K562 (cell line): ENCODE measurements around the gene TMEM126A. TPM values are rescaled to one million over a fixed set of nuclear protein-coding genes. Genes with fewer than 3 reads are reported as not detected.
A peak's percentile ranks its signal among the peaks of the same experiment; 100 is the strongest.

ENCODE experiments used
- ATAC-seq: fragments of 200-7000 bp; cut with Tn5 transposase; 3 replicates; pipeline ENCODE4 v1.9.1; 2020; ENCODE audit warnings: moderate library complexity
- BruUV-seq: library from RNA; stranded (reverse); fragments of 400-500 nt; replicated peaks from 2 replicates; lab custom pipeline; 2021; lab: Mats Ljungman, UMichigan
- CTCF ChIA-PET: fragments of 300-600 bp; formaldehyde crosslinking; extraction: SDS; loops from one replicate; lab custom pipeline; 2021; ENCODE audit warnings: low intra/inter-chr PET ratio; lab: Yijun Ruan, JAX
- POLR2A ChIA-PET: fragments of 300-600, 350-650 bp; sonication (Branson Sonifier 250); formaldehyde crosslinking; extraction: SDS; loops from one replicate; lab custom pipeline; 2021; ENCODE audit warnings: antibody characterized with exemption, inconsistent platforms; lab: Yijun Ruan, JAX
- DNase-seq, 4 experiments: peaks; one replicate each; pipeline versions ENCODE4 v3.0.0 to v3.0.0-alpha.2; 2011 to 2018; ENCODE audit warnings: low spot score in 3 of 4, mixed read lengths in 3 of 4; ENCODE audit errors: extremely low read depth in 1 of 4
- FAIRE-seq: peaks from 2 replicates; lab custom pipeline; 2011; peaks lifted over from hg19 to GRCh38; lab: Jason Lieb, UNC
- H2AFZ ChIP-seq: 2 replicates; pipeline ENCODE4 v1.6.0; 2011; ENCODE audit warnings: low read depth, low read length, control low read depth, inconsistent platforms
- H3K27ac ChIP-seq: fragments of 200-600 bp; 3 replicates; pipeline ENCODE4 v1.8.0; 2011; ENCODE audit warnings: low read depth, mild to moderate bottlenecking, control low read depth, inconsistent platforms, low read length, moderate library complexity, mixed read lengths; ENCODE audit errors: extremely low read depth
- H3K27me3 ChIP-seq, 2 experiments: fragments of 300-600 bp in 1 of 2; 2 replicates in 1 of 2; 3 replicates in 1 of 2; pipeline versions ENCODE4 v1.6.0 to v1.8.0; 2011; ENCODE audit warnings: inconsistent platforms in 2 of 2, low read length in 2 of 2, mild to moderate bottlenecking in 1 of 2, mixed read lengths in 1 of 2, moderate library complexity in 1 of 2; ENCODE audit not compliant: control insufficient read depth in 2 of 2, insufficient read depth in 2 of 2
- H3K36me3 ChIP-seq: fragments of 300-600 bp; 3 replicates; pipeline ENCODE4 v1.8.0; 2011; ENCODE audit warnings: mild to moderate bottlenecking, low read length, inconsistent platforms; ENCODE audit not compliant: control insufficient read depth, insufficient read depth
- H3K4me1 ChIP-seq, 2 experiments: fragments of 200-600 bp in 1 of 2; replicated peaks in 1 of 2; 2 replicates in 1 of 2; 3 replicates in 1 of 2; pipeline versions ENCODE4 v1.5.1 to v1.8.0; 2011; ENCODE audit warnings: inconsistent platforms in 2 of 2, low read length in 2 of 2, mild to moderate bottlenecking in 1 of 2, mixed read lengths in 1 of 2, moderate library complexity in 1 of 2; ENCODE audit not compliant: control insufficient read depth in 2 of 2, insufficient read depth in 2 of 2
- H3K4me2 ChIP-seq: 2 replicates; pipeline ENCODE4 v1.6.1; 2011; ENCODE audit warnings: low read length, control low read depth, inconsistent platforms, mixed read lengths; ENCODE audit not compliant: insufficient read depth
- H3K4me3 ChIP-seq: fragments of 200-600 bp; sonication (generic), shearing (Covaris generic); 2 replicates; pipeline ENCODE4 v1.5.1; 2016; ENCODE audit warnings: control low read depth, inconsistent platforms
- H3K79me2 ChIP-seq: fragments of 200-600 bp; 3 replicates; pipeline ENCODE4 v1.8.0; 2011; ENCODE audit warnings: low read length, inconsistent platforms; ENCODE audit not compliant: control insufficient read depth, insufficient read depth
- H3K9ac ChIP-seq, 2 experiments: 2 replicates each; pipeline versions ENCODE4 v1.6.0 to v1.6.1; 2011; ENCODE audit warnings: low read depth in 2 of 2, low read length in 2 of 2, control low read depth in 1 of 2, inconsistent platforms in 1 of 2, mild to moderate bottlenecking in 1 of 2, mixed read lengths in 1 of 2; ENCODE audit not compliant: insufficient read depth in 1 of 2
- H3K9me1 ChIP-seq: one replicate; pipeline ENCODE4 v1.6.0; 2011; ENCODE audit warnings: inconsistent platforms, mild to moderate bottlenecking, low read length, moderate library complexity; ENCODE audit not compliant: control insufficient read depth, insufficient read depth
- H3K9me3 ChIP-seq: replicated peaks from 2 replicates; pipeline ENCODE4 v1.5.1; 2011; ENCODE audit warnings: low read depth, low read length, inconsistent platforms; ENCODE audit not compliant: control insufficient read depth, insufficient read depth
- H4K20me1 ChIP-seq: replicated peaks from 2 replicates; pipeline ENCODE4 v1.6.1; 2011; ENCODE audit warnings: low read length, inconsistent platforms, mixed read lengths; ENCODE audit not compliant: control insufficient read depth, insufficient read depth
- CTBP1 ChIP-seq: fragments of 450-650 bp; IDR thresholded peaks from 2 replicates; pipeline ENCODE4 v1.6.1; 2016; ENCODE audit warnings: borderline replicate concordance
- GATAD2B ChIP-seq: fragments of 450-650 bp; IDR thresholded peaks from 2 replicates; pipeline ENCODE4 v1.6.1; 2017; ENCODE audit warnings: mild to moderate bottlenecking, borderline replicate concordance
- HDAC1 ChIP-seq, 2 experiments: fragments of 450-650 bp; IDR thresholded peaks; 2 replicates each; pipeline ENCODE4 v1.6.1; 2016 to 2017; ENCODE audit warnings: inconsistent platforms in 1 of 2, mild to moderate bottlenecking in 1 of 2, moderate library complexity in 1 of 2
- HDAC8 ChIP-seq: fragments of 450-650 bp; IDR thresholded peaks from 2 replicates; pipeline ENCODE4 v1.6.1; 2016; ENCODE audit warnings: mild to moderate bottlenecking, missing genetic modification characterization, moderate library complexity, missing compliant biosample characterization
- NONO ChIP-seq, 2 experiments: fragments of 200-400 bp in 1 of 2; fragments of 450-650 bp in 1 of 2; formaldehyde crosslinking in 1 of 2; IDR thresholded peaks; 2 replicates each; pipeline ENCODE4 v1.6.1; 2017; ENCODE audit warnings: low read depth in 2 of 2, mild to moderate bottlenecking in 2 of 2, moderate library complexity in 2 of 2, low read length in 1 of 2
- PHB2 ChIP-seq: fragments of 450-650 bp; IDR thresholded peaks from 2 replicates; pipeline ENCODE4 v1.6.1; 2017; ENCODE audit warnings: low read depth
- POLR2B ChIP-seq: fragments of 450-650 bp; IDR thresholded peaks from 2 replicates; pipeline ENCODE4 v1.6.1; 2018; ENCODE audit warnings: low read depth; ENCODE audit not compliant: partially characterized antibody
- PYGO2 ChIP-seq: fragments of 450-650 bp; IDR thresholded peaks from 2 replicates; pipeline ENCODE4 v1.6.1; 2016; ENCODE audit warnings: mild to moderate bottlenecking, missing genetic modification characterization, moderate library complexity, missing compliant biosample characterization
- RBM25 ChIP-seq: fragments of 200-400 bp; formaldehyde crosslinking; IDR thresholded peaks from 2 replicates; pipeline ENCODE4 v1.6.1; 2018; ENCODE audit warnings: low read length, low read depth, moderate library complexity; ENCODE audit not compliant: severe bottlenecking
- TEAD2 ChIP-seq: fragments of 450-650 bp; IDR thresholded peaks from 2 replicates; pipeline ENCODE4 v1.6.1; 2016; ENCODE audit warnings: missing genetic modification characterization, control low read depth, missing compliant biosample characterization
- THRAP3 ChIP-seq: fragments of 450-650 bp; IDR thresholded peaks from 2 replicates; pipeline ENCODE4 v1.6.1; 2016; ENCODE audit warnings: mild to moderate bottlenecking, inconsistent platforms, borderline replicate concordance
- TRIM24 ChIP-seq, 2 experiments: fragments of 450-650 bp; IDR thresholded peaks; 2 replicates each; pipeline ENCODE4 v1.6.1; 2016
- ZFP1 ChIP-seq: fragments of 450-650 bp; formaldehyde crosslinking; IDR thresholded peaks from 2 replicates; pipeline ENCODE4 v1.4.0; 2020; ENCODE audit warnings: mild to moderate bottlenecking, mixed read lengths
- ZNF140 ChIP-seq: fragments of 250-450 bp; sonication (Bioruptor Pico); IDR thresholded peaks from 2 replicates; pipeline ENCODE4 v1.8.0; 2021; ENCODE audit warnings: moderate library complexity, mild to moderate bottlenecking, inconsistent platforms
- ZNF717 ChIP-seq: fragments of 250-450 bp; sonication (Bioruptor Pico); IDR thresholded peaks from 2 replicates; pipeline ENCODE4 v1.5.0; 2021
- WGBS: fragments of 100-300 bp; shearing (Covaris generic); methylation state at CpG from one replicate; pipeline ENCODE4 v1.1.6; 2016; ENCODE audit warnings: low coverage, mixed read lengths; ENCODE audit not compliant: insufficient coverage; ENCODE audit errors: missing lambda C conversion rate; 5-methylcytosine and 5-hydroxymethylcytosine counted together
- in situ Hi-C: fragments of 300-500 bp; cut with MboI; formaldehyde crosslinking; loops from 4 replicates; pipeline ENCODE4 v1.15.0; 2018; ENCODE audit warnings: inconsistent platforms, mixed read lengths
- intact Hi-C: fragments of 100-400 bp; cut with micrococcal nuclease; formaldehyde crosslinking; loops from 2 replicates; pipeline ENCODE4 v1.14.2; 2022
- polyA plus RNA-seq, 8 experiments: library from polyadenylated mRNA; depleted of rRNA in 4 of 8; stranded (reverse) in 5 of 8; unstranded in 3 of 8; fragments of >200 nt; fragmentation: Nextera tagmentation in 2 of 8; fragmentation: Illumina TruSeq in 1 of 8; extraction: Ambion mirVana in 2 of 8; extraction: Trizol in 1 of 8; gene quantifications; 2 replicates each; pipeline versions ENCODE4 v1.2.1 to v1.2.3, GENCODE V29; 2011 to 2014; ENCODE audit warnings: inconsistent platforms in 1 of 8, missing spikeins in 1 of 8
- total RNA-seq, 7 experiments: library from RNA; depleted of rRNA in 6 of 7; stranded (reverse); fragments of >200 nt in 6 of 7; fragmentation: Illumina TruSeq in 2 of 7; extraction: Trizol in 2 of 7; gene quantifications; 2 replicates each; pipeline versions ENCODE4 v1.2.1 to v1.2.3, GENCODE V29; 2011 to 2021; ENCODE audit warnings: low replicate concordance in 1 of 7
- TF ChIP-seq, protein P1 (sequence below): fragments of 150-350 bp; IDR thresholded peaks from 2 replicates; pipeline ENCODE4 v1.6.1; 2014; ENCODE audit warnings: low read depth, mild to moderate bottlenecking, low read length, borderline replicate concordance
- TF ChIP-seq, protein P2 (sequence below): sonication (generic); formaldehyde crosslinking; IDR thresholded peaks from 2 replicates; pipeline ENCODE4 v1.8.1; 2022; ENCODE audit warnings: missing genetic modification reagents
- TF ChIP-seq, protein P3 (sequence below): fragments of 250-450 bp; sonication (Bioruptor Pico); IDR thresholded peaks from 2 replicates; pipeline ENCODE4 v1.5.0; 2021

TMEM126A gene
- total and polyA plus RNA-seq, 9 of the 15 experiments (the other 6 are each of a cell fraction or from before 2014, with no cell fraction given), result 19.3 to 154 (median 56.3) TPM

DNA sequence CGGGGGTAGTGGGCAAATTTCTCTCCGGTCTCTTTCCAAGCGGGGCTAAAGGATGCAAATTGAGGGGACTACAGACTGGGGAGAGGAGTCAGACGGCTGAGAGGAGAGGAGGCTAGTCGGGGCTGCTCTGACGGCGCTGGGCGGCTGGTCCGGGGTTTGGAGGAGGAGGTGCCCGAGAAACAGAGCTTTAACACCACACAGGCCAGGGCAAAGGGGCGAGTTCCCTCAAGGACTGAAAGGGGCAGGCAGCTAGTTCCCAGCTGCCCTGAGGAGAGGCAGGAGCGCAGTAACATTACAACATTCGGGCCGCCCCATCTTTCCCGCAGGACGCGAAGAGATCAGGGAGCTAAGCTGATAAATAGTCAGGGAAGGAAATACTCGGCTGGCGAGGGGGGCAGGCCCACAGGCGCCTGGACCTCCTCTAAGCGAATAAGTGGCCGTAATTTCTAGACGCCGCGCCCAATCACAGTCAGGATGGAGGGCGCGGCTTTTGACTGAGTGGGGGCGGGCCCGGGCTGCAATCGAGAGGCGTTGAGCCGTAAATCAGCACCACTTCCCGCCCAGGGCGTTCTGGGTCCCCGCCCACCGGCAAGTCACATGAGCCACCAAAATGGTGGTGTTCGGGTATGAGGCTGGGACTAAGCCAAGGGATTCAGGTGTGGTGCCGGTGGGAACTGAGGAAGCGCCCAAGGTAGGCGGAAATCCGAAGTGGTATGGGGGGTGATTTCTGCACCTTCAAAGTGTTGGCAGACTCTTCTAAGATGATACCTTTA is 19.6 kb upstream of the TMEM126A start, which contains the start of gene TMEM126B:
Gene TMEM126B, plus strand, starts transcription at position 596 of the 773 bp plus-strand sequence. Its CDS starts 15 bp downstream, at position 611.
- CTCF ChIA-PET, result no interaction called here
- H3K4me3 ChIP-seq, result peak within 1 kb of the TSS; percentile 70
- in situ Hi-C loops (no loop called here), intact Hi-C loops (loop anchor here (1.0 kb wide), 1 partner anchor 36 kb away; no protein-coding TSS in a partner anchor)
- FAIRE-seq (peak; percentile 93), DNase-seq (peak; percentile 89 to 98 (median 91)), ATAC-seq (peak; percentile 99)
- no peaks in the 10 kb centered on the region for H3K9me3 ChIP-seq
- H2AFZ ChIP-seq, result peak within 1 kb of the TSS; percentile 98
- no peaks in the 10 kb centered on the region for H3K9me1 ChIP-seq
- H3K27ac ChIP-seq, result peak within 1 kb of the TSS; percentile 90
- H3K27me3 ChIP-seq, result no peaks in the 10 kb centered on the region
- H3K4me2 ChIP-seq, result peak within 1 kb of the TSS; percentile 95
- BruUV-seq, result no TSS peak
- peaks cover 27% of the 10 kb centered on the region for H3K36me3 ChIP-seq
- POLR2A ChIA-PET, result interaction anchor here (0.5 to 3.6 kb wide), 11 partner anchors 8 to 1343 kb away, joined by 3 to 26 read pairs (median 5); partner anchors contain the start of gene TMEM126A
- WGBS, result 2% methylated on average over 37 of the region's 41 CpGs
- H3K9ac ChIP-seq, result peak within 1 kb of the TSS; percentile 90 to 96
- H3K4me1 ChIP-seq, result peaks cover 5 to 6% of the 10 kb centered on the region in 2 experiments; a peak in 3 of 5 replicates
- no peaks in the 10 kb centered on the region for H4K20me1 ChIP-seq
- H3K79me2 ChIP-seq, result peaks cover 45% of the 10 kb centered on the region
- TF ChIP-seq, protein P1, sequence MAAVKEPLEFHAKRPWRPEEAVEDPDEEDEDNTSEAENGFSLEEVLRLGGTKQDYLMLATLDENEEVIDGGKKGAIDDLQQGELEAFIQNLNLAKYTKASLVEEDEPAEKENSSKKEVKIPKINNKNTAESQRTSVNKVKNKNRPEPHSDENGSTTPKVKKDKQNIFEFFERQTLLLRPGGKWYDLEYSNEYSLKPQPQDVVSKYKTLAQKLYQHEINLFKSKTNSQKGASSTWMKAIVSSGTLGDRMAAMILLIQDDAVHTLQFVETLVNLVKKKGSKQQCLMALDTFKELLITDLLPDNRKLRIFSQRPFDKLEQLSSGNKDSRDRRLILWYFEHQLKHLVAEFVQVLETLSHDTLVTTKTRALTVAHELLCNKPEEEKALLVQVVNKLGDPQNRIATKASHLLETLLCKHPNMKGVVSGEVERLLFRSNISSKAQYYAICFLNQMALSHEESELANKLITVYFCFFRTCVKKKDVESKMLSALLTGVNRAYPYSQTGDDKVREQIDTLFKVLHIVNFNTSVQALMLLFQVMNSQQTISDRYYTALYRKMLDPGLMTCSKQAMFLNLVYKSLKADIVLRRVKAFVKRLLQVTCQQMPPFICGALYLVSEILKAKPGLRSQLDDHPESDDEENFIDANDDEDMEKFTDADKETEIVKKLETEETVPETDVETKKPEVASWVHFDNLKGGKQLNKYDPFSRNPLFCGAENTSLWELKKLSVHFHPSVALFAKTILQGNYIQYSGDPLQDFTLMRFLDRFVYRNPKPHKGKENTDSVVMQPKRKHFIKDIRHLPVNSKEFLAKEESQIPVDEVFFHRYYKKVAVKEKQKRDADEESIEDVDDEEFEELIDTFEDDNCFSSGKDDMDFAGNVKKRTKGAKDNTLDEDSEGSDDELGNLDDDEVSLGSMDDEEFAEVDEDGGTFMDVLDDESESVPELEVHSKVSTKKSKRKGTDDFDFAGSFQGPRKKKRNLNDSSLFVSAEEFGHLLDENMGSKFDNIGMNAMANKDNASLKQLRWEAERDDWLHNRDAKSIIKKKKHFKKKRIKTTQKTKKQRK, result no peak
- TF ChIP-seq RBM25, result no peak
- TF ChIP-seq TEAD2, result no peak
- TF ChIP-seq POLR2B, result peak; percentile 77
- TF ChIP-seq, protein P2, sequence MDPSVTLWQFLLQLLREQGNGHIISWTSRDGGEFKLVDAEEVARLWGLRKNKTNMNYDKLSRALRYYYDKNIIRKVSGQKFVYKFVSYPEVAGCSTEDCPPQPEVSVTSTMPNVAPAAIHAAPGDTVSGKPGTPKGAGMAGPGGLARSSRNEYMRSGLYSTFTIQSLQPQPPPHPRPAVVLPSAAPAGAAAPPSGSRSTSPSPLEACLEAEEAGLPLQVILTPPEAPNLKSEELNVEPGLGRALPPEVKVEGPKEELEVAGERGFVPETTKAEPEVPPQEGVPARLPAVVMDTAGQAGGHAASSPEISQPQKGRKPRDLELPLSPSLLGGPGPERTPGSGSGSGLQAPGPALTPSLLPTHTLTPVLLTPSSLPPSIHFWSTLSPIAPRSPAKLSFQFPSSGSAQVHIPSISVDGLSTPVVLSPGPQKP (CRISPR knock-in tag), result no peak
- TF ChIP-seq CTBP1, result peak; percentile 91
- TF ChIP-seq ZNF717 (CRISPR knock-in tag), result no peak
- peak in 1 of 2 experiments; percentile 8; a peak in 1 of 4 replicates for TF ChIP-seq HDAC1 (IDR thresholded peaks at IDR 0.05)
- no peak for TF ChIP-seq ZFP1 (CRISPR knock-in tag)
- no peak for TF ChIP-seq PYGO2
- TF ChIP-seq NONO (IDR thresholded peaks at IDR 0.05; ENCODE audit: low read depth in 2 of 2, low read length in 1 of 2), result no peak; a peak in 1 of 4 replicates
- no peak for TF ChIP-seq THRAP3
- no peak for TF ChIP-seq PHB2
- TF ChIP-seq ZNF140 (CRISPR knock-in tag), result no peak
- TF ChIP-seq, protein P3, sequence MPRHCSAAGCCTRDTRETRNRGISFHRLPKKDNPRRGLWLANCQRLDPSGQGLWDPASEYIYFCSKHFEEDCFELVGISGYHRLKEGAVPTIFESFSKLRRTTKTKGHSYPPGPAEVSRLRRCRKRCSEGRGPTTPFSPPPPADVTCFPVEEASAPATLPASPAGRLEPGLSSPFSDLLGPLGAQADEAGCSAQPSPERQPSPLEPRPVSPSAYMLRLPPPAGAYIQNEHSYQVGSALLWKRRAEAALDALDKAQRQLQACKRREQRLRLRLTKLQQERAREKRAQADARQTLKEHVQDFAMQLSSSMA (CRISPR knock-in tag), result no peak
- TF ChIP-seq GATAD2B, result no peak
- TF ChIP-seq HDAC8, result no peak
- TF ChIP-seq TRIM24 (IDR thresholded peaks at IDR 0.05), result no peak
